Activated effector memory CD4-positive, alpha-beta T cell treated with Interleukin-2 at 50 U/mL for 16 hours (primary cell): Measurements from ENCODE around the gene KCTD5.
"Not testable (repeated sequence)": the region's sequence is repeated elsewhere in the genome, so short reads cannot be mapped to it uniquely, and the experiment has no call there.

ENCODE experiments used
- DNase-seq: peaks from one replicate; pipeline ENCODE4 v3.0.0-alpha.2; 2020

KCTD5 gene

DNA sequence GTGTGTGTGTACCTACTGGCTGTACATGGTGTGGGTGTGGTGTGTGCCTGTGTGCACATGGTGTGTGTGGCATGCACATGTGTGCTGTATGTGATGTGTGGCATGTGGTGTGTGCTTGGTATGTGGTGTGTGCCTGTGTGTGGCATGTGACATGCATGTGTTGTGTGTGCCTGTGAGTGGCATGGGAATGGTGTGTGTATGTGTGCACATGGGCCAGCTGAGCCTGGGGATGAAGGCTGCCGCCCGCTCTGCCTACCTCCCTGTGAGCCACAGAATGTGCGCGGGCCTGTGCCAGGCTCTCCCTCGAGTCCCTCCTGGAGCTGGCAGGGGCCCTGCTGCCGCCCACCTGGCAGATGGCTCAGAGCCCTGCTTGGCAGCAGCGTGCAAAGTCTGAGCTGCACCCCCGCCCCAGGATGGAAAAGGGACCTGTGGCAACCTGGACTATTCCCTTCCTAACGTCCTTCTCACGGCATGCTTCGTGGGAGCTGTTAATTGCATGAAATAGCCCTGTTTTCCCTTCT, 28.4 kb downstream of the KCTD5 start:
- no peak for DNase-seq

DNA sequence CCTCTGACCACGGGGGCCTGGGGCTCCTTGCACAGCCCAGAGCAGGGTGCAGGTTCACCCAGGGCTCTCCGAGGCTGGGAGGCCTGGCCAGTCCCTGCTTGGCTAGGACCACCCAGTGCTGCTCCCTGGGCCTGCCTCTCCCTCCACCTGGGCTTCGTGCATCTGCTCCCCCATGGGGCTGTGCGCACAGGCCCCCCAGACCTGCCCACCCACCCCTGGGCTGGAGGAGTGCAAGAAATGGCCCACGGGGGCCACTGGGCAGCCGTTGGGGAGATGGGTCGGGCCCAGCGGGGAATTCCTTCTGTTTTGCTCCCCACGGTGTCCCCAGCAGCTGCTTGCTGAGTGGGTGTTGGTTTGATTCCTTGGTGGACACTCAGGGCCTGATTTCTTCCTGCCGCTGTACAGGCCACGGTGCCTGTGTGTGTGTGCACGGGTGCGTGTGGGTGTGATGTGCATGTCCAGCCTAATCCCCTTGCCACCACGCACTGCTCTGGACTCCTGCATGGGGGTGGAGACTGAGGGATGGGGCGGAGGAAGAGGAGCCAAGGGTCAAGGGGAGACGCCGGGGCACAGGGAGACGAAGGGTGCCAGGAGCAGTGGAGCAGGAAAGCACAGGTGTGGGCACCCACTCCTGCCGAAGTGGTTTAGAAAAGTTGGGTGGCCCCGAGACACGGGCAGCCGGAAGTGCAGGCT, 29.2 kb downstream of the KCTD5 start:
- no peak for DNase-seq

DNA sequence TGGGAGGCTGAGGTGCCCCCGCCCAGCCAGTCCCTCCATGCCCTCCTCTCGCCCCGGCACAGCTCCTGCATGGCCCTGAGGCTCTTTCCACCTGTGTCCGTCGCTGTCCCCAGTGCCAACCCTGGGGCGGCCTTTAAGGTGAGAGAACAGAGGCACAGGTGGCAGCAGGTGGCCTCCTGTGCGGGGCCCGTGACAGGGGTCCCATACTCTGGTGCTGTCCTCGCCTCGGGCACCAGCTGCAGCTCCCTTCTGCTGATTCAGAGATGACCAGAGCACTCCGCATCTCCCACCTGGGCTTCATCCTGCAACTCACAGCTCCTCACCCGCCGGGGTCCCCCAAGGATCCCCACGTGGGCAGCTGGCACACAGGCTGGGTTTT, 29.7 kb downstream of the KCTD5 start:
- DNase-seq, result no peak

DNA sequence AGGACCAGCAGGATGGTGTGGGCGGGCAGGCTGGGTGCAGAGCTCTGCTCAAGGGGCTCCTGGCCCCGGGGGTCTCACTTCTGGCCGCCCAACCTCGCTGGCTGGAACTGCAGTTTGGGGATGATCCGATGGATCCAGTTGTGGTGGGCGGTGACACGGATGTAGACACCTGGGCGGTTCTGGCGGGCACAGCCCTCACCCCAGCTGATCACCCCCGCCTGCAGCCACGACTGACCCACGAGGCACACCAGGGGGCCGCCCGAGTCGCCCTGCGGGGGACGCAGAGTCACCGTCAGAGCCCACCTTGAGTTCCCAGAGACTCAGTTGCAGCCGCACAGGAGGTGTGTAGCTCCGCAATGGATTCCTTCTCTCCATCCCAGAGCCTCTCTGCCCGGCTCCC, 30.2 kb downstream of the KCTD5 start:
- DNase-seq, result no peak

DNA sequence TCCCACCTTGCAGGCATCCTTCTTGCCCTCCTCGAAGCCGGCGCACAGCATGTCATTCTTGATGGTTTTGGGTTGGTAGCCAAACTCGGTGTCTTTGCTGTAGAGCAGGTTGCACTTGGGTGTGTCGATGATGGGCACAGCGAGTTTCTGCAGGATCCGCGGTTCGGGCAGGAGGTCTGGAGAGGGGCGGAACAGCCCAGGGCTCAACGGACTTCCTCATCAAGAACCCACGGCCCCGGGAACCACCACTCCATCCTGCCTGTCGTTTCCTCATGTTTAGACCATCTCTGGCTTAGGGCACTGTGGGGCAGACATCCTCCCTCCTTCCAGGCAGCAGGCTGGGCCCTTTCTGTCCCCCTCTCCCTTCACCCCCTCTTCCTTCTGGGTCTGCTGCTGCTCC, 31.2 kb downstream of the KCTD5 start:
- no peak for DNase-seq

DNA sequence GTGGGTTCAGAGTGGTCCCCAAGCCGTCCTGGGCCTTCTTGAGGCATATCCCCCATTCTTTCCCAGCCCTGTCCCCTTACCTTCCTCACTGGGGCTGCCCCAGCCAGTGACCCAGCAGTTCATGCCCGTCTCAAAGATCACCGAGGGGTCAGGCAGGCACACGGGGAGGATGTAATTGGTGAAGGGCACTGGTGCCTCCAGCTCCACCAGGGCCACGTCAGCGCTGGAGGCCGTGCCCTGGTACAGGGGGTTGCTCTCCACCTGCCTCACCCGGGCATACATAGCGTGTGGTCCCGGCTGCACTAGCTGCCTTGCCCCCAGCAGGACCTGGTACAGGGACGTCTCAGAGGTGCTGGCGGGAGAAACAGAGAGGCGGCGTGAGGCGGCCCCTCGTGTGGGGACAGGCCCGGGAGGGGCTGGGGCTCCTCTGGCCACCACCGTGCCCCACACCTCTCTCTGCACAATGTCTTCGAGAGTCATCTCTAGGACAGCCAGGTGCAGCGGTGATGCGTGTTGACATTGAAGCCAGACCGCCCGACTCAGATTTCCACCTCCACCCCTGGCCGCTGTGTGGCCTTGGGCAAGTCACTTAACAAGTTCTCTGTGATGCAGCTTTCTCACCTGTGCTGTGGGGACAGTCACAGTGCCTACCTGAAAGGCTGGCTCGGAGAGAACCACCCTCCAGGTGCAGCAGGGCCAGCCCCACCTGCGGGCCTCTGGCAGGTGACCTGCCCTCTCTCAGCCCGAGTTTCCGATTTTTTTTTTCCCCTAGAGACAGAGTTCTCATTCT, 31.9 kb downstream of the KCTD5 start:
- DNase-seq, result no peak

DNA sequence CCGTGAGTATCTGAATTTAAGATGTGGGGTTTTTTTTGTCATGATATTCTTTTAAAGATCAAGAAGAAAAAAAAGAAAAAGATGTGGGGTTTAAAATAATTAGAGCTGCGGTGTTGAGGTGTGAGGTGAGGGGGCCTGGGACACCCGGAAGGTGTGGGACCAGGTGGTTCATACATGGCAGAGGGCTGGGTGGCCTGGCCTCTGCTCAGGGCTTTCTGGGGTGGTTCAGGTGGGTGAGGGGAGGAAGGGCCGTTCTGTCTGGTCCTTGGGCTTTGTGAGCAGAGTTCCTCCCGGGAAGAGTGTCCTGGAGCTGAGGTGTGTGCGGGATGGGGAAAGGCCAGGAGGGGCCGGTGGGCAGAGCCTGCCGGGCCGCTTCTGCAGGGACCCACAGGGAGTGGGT, 32.7 kb downstream of the KCTD5 start:
- DNase-seq, result no peak

DNA sequence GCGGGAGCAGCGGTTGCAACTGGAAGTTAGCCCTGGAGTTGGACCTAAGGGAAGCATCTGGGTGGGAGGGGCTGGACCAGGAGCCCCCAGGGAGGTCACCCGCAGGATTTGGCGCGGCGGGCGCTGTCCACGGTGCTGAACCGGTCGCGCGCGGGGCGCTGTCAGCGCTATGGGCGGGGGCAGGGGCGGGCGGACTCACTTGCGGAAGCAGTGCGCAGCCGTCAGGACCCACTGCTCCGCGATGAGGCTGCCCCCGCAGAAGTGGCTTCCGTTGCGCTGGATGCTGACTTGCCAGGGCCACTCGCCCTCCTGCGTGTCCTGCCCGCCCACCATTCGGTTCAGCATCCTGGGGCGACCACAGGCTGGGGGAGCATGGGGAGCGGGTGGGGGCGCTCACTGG, 33.2 kb downstream of the KCTD5 start:
- DNase-seq, result peak; percentile 74

DNA sequence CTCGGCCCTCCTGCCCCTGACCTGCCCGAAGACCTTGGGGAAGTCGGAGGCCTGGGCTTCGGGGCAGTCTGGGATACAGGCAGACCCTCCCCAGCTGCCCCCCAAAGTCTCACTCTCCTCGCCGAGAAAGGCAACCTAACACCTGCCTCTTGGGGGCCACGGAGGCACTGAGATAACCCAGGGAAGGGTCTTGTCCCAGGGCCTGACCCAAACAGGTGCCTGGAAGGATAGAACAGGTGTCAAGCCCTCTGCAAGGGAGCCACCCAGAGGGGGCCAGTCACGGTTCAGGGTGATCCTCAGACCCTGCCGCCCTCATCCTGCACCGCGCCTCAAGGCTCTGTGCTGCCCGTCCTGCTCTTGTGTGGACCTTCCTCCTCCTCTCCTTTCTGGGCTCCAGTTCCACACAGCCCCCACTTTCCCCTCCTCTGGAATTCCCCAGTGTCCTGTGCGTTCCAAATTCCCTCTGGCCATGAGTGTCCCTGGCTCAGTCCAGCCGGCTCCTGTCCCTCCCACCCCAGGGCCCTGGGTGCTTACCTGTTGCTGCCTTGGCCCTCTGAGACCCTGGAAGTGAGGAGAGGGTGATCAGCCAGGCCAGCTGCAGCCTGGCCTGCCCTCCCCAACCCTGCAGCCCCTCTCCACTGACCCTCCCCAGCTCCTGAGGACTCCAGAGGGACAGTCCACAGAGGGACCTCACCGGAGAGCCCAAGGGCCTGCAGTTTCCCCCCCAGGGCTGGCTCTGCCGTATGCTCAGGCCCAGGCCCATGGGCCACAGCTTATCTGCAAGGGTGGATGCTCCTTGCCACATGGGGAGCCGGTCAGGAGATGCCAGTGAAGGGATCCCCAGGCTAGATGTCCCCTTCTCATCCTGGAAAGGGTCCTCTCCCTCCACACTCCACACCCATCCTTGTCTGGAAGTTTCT, 33.9 kb downstream of the KCTD5 start:
- DNase-seq, result no peak

DNA sequence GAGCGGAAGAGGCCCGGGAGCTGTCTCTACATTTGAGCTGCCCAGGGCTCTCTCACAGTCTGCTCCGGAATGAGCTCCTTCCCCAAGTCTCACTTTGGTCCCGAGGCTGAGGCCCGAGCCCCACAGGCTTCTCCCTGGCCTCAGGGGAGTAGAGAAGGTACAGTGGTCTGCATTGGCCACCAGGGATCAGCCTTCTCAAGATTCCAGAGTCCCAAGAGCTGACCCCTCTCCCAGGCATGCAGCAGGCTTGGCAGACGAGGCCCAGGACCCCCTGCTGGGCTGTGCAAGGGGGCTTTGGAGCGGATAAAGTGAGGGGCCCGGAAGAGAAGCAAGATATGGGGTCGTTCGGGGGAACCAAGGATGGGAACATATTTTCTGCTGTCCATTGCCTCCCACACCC, 34.6 kb downstream of the KCTD5 start:
- no peak for DNase-seq

DNA sequence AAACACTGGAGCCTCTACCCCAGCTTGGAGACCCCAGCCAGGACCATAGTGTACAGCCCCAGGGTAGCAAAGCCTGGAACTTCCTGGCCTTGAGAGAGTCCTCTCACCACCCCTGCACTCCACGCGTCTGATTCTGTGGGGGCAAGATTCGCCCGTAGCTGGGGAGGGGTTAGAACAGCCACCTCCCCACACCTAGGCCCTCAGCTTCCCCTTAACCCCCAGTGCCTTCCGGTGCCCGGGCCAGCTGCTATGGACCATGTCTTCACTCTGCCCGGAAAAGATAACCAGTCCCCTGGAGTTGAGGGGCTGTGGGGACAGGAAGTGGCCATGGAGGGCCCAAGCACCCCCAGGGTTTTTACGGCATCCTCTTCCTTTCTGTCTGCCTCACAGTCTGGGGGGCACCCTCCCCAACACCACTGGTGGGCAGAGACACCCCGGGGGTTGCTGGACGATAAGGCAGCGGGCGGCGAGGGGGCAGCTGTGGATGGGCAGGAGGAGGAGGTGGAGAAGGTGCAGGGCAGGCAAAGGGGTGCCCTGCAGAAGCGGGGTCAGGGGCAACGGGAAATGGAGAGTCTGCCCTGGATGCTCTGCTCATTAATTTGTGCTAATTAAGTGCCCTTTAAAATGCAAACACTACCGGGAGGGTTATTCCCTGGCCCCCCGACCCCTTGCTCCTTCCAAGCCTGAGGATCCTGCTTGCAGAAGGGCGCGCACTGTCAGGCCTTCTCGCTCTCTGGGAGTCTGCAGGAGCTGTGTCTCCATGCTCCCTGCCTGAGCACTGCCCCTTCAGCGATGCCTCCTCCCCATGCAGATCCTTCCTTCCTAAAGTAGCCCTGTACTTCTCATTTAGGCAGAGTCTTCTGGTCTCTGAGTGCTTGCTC, 35.3 kb downstream of the KCTD5 start:
- no peak for DNase-seq

DNA sequence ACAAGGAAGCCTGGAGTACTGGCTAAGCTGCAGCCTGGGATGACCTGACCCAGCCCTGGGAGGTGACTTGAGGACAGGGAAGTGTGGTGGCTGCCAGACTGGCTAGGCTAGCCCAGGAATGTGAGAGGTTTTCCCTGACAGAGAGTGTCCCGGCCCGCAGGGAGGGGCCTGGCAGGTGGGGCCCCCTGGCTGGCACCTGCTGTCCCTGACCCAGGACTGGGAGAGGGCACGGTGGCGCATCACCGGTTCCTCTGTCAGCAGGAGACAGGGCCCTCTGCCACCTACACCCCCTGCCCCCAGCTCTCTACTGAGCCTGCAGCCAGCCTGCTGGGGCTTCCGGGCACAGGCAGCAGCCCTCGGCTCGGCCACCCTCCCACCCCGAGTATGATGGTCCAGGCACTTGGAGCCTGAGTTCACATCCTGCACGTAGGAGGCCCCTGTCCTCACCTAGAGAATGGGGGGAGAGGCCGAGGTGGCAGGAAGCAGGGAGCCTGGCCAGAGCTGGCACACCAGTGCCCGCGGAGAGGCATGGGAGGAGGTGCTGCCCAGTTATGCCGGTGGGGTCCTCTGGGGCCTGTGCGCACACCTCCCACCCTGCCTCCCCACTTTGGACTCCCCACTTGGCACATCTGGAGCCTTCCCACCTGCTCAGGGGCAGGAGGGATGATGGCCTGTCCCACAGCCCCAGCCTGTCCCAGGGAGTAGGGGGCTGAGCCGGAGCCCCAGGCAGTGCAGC, 37.2 kb downstream of the KCTD5 start:
- no peak for DNase-seq

DNA sequence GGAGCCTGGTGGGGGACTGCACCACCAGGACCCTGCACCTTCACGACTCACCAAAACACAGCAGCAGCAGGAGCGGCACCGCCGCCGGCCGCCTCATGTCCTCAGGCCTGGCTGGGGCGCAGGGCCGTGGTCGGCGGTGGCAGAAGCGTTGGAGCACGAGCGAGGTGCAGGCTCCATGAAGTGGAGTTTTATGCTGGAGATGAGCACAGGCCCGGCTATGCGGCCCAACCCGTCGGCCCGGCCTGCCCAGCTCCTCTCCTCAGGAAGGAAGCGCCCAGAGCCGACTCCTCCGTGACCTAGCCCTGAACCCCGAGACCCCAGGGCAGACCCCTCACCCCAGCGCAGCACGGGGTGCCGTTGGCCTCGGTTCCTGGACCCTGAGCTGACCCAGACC, 37.7 kb downstream of the KCTD5 start, which contains the start of gene PRSS27:
Gene PRSS27, minus strand, starts transcription at position 161 of the 394 bp plus-strand sequence. Its CDS starts 64 bp downstream, at position 97.
- no peak for DNase-seq

DNA sequence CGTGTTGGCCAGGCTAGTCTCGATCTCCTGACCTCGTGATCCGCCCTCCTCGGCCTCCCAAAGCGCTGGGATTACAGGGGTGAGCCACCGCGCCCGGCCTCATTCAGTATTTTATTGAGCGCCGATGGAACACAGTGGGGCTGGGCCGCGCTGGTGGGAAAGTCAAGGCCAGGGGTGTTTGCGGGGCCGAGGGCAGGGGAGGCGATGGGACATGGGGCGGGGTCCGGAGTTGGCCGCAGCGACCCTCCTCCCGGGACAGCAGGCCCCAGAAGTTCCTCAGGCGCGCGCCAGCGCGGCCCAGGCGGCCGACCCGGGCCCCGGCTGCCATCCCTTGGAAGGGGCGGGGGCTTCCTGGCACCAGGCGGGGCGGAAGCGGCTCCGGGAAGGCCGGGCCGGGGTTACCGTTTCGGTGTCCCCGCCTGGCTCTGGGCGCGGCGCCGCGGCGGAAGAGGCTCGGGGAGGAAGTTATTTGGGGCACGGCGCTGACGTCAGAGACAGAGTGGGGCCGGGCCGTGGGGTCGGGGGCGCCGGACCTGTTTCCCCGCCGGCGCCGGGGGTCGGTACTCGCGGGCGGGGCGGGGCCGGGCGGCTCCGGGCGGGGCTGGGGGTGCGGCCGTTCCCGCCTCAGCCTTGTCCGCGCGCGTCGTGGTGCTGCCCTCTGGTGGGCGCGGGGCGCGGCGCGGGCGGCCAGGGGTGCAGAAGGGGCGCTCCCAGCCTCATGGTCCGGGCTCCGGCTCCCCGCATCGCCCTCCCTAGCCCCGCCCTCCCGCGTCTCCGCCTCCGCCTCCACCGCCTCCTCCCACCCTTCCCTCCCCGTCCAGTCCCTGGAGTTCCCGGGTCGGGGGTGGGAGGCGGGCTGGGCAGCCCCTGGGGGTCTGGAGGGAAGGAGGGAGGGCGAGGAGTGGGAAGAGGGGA, 38.7 kb downstream of the KCTD5 start:
- DNase-seq, result peak; percentile 79

DNA sequence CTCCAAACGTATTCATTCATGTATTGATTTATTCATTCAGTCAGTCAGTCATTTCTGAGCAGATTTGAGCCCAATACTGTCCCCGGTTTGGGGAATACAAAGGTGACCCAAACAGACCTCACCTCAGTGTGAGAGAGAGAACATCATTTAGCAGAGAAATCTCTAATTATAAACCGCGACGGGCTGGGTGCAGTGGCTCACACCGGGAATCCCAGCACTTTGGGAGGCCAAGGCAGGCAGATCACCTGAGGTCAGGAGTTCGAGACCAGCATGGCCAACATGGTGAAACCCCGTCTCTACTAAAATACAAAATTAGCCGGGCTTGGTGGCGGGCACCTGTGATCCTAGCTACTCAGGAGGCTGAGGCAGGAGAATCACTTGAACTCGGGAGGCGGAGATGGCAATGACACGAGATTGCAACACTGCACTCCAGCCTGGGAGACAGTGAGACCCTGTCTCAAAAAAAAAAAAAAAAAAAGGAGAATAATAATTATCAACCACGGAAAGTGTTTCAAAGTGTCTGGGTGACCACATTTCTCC, 39.4 kb downstream of the KCTD5 start:
- not testable (repeated sequence) for DNase-seq

DNA sequence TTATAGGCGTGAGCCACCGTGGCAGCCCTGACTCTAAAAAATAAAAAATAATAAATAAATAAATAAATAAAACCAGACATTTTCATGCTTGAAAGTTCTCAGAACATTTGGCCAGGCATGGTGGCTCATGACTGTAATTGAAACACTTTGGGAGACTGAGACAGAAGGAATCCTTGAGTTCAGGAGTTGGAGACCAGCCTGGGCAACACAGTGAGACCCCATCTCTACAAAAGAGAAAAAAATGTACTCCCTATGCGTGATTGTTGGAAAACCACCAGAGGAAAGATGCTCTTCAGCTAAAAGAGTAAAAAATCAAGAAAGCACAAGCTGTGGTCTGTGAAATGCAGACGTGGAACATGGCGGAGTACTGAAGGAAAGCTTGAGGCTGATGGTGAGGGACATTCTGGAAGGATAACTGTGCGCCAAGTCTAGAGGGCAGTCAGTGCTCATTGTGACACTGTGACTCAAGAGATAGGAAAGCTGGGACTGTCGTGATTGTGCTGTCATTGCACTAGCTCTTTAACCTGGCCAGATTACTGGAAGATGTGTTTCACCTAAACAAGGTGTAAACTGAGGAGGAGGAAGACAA, 41.9 kb downstream of the KCTD5 start:
- DNase-seq, result no peak

DNA sequence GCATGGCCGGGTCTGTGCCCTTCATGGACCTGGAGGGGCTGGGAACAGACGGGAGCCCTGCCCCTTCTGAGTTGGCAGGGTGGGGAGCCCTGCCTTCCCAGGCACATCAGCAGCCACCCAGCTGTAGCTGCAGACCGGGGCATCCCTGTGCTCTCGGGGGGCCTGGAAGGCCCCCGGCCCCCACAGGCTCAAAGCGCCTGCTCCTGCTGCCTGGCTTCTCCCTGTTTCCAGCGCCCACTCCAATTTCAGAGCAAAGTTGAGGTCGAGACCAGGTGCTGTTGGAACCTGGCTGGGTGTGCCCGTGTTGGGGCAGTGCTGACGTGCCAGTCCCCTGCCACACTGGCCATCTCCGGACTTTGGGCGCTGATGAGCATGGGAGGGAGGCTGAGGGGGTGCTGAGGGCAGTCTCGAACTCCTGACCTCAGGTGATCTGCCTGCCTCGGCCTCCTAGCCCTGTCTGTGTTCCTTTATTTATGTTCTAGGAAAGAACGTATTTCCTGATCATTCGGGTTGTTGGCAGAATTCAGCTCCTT, 42.6 kb downstream of the KCTD5 start:
- no peak for DNase-seq

DNA sequence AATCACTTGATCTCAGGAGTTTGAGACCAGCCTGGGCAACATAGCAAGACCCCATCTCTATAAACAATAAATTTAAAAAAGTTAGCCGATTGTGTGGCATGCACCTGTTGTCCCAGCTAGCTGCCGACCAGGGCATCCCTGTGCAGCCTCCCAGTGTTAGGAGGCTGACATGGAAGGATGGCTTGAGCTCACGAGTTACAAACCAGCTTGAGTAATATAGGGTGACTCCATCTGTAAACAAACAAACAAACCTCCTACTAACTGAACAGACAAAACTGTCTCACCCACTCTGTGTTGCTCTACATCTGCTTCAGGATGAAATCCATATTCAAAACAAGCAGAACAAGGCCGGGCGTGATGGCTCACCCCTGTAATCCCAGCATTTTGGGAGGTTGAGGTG, 44.6 kb downstream of the KCTD5 start:
- no peak for DNase-seq

DNA sequence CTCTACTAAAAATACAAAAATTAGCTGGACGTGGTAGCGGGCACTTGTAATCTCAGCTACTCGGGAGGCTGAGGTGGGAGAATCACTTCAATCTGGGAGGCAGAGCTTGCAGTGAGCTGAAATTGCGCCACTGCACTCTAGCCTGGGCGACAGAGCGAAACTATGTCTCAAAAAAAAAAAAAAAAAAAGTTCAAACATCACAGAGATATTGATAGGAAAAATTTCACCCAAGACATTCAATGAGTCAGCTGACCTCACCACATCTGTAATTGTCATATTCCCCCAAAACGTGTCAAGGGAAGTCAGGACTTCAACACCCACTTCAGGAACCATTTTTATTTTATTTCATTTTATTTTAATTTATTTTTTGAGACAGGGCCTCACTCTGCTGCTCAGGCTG, 45.7 kb downstream of the KCTD5 start:
- no peak for DNase-seq
